Smooth muscle cell (in vitro differentiated cells): ENCODE results near the gene MYO18A. TPM values are rescaled to one million over a fixed set of nuclear protein-coding genes. Genes with fewer than 3 reads are reported as not detected.
"Not testable (repeated sequence)": the region's sequence is repeated elsewhere in the genome, so short reads cannot be mapped to it uniquely, and the experiment has no call there.

Source experiments
- DNase-seq: peaks from one replicate; lab custom pipeline; 2025; ENCODE audit not compliant: unreplicated experiment; lab: John Stamatoyannopoulos, UW
- H2AFZ ChIP-seq: fragments of 200-600 bp; sonication (generic); 2 replicates; pipeline ENCODE4 v1.6.0; 2016; ENCODE audit warnings: antibody characterized with exemption, low read depth, mild to moderate bottlenecking
- H3F3A ChIP-seq: fragments of 200-600 bp; sonication (generic); 2 replicates; pipeline ENCODE4 v1.6.0; 2017; ENCODE audit warnings: antibody characterized with exemption, low read depth
- H3K27ac ChIP-seq: fragments of 200-600 bp; sonication (generic); 2 replicates; pipeline ENCODE4 v1.5.1; 2016; ENCODE audit warnings: low read depth, mild to moderate bottlenecking
- H3K27me3 ChIP-seq: fragments of 200-600 bp; sonication (generic); 2 replicates; pipeline ENCODE4 v1.6.1; 2016; ENCODE audit warnings: low read depth, mild to moderate bottlenecking
- H3K36me3 ChIP-seq: fragments of 200-600 bp; sonication (generic); 2 replicates; pipeline ENCODE4 v1.5.1; 2016; ENCODE audit warnings: low read depth
- H3K4me1 ChIP-seq: fragments of 200-600 bp; sonication (generic); 2 replicates; pipeline ENCODE4 v1.5.1; 2016; ENCODE audit warnings: low read depth
- H3K4me2 ChIP-seq: fragments of 200-600 bp; sonication (generic); 2 replicates; pipeline ENCODE4 v1.6.0; 2016; ENCODE audit warnings: mild to moderate bottlenecking
- H3K4me3 ChIP-seq: fragments of 200-600 bp; sonication (generic); 2 replicates; pipeline ENCODE4 v1.5.1; 2016; ENCODE audit warnings: mild to moderate bottlenecking
- H3K79me2 ChIP-seq: fragments of 200-600 bp; sonication (generic); 2 replicates; pipeline ENCODE4 v1.6.0; 2016; ENCODE audit warnings: low read depth, mild to moderate bottlenecking
- H3K9ac ChIP-seq: fragments of 200-600 bp; sonication (generic); 2 replicates; pipeline ENCODE4 v1.6.0; 2016; ENCODE audit warnings: low read depth
- H3K9me3 ChIP-seq: fragments of 200-600 bp; sonication (generic); replicated peaks from 2 replicates; pipeline ENCODE4 v1.5.1; 2016; ENCODE audit warnings: low read depth
- H4K20me1 ChIP-seq: fragments of 200-600 bp; sonication (generic); 2 replicates; pipeline ENCODE4 v1.6.0; 2016; ENCODE audit warnings: low read depth
- WGBS: methylation state at CpG from one replicate; pipeline ENCODE4 v1.1.7; 2016; ENCODE audit warnings: low lambda C conversion rate; 5-methylcytosine and 5-hydroxymethylcytosine counted together
- polyA plus RNA-seq: library from polyadenylated mRNA; unstranded; fragments of >200 nt; fragmentation: Nextera tagmentation; extraction: Ambion mirVana; gene quantifications from 2 replicates; pipeline ENCODE4 v1.2.1, GENCODE V29; 2016
- total RNA-seq: library from RNA; depleted of rRNA; stranded (reverse); fragments of >200 nt; gene quantifications from 2 replicates; pipeline ENCODE4 v1.2.3, GENCODE V29; 2014
- TF ChIP-seq, protein P1 (sequence below): fragments of 200-600 bp; sonication (generic); IDR thresholded peaks from 2 replicates; pipeline ENCODE4 v1.5.1; 2017; ENCODE audit warnings: borderline replicate concordance, mild to moderate bottlenecking, antibody characterized with exemption; ENCODE audit not compliant: insufficient read depth, poor library complexity, severe bottlenecking

Gene MYO18A
- total and polyA plus RNA-seq, 2 experiments from 2014 or later, result 18.0 to 22.1 TPM

DNA sequence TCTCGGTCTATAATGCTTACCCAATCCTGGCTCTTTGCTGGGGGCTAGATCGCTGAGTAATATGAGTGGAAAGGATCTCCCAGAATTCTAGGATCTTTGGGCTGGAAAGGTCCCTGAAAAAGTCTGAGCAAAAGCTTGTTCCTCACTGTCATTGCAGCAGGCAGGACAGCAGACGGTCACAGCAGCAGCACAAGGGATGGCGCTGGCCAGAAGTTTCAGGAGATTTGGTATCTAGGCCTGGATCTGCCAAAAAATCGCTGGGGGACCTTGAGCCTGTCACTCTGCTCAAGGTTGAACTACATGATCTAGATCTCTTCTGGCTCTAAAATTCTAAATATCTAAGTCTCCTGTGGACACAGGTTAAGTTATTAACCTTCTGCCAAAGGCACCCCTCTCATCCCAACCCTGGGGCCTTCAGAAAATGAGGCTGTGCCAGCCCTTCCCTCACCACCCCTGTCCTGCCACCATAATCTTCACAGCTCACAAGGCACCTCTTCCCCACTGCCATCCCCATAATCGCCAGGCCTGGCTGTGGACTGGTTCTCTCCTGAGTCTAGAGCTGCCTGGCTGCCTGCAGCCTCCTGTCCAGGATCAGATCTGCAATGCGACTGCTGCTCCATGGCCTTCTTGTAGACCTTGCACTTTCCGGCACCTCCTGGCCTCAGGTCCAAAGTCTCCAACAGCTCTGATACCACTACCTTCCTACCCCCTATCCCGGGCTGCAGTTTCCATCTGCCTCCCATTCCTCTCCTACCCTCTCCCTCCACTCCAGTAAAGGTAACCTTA, 10.2 kb downstream of the MYO18A start:
- Histone ChIP-seq H3K9me3 (no peaks in the 10 kb centered on the region), H3K4me3 (no peak overlapping the region), H3K79me2 (peaks cover 24% of the 10 kb centered on the region), H3K4me1 (no peaks in the 10 kb centered on the region), H3K36me3 (no peaks in the 10 kb centered on the region), H2AFZ (no peak overlapping the region), H3K27ac (no peak overlapping the region), H3K4me2 (no peak overlapping the region), H3K9ac (no peak overlapping the region), H3F3A (no peaks in the 10 kb centered on the region), H4K20me1 (peaks cover 28% of the 10 kb centered on the region), H3K27me3 (no peaks in the 10 kb centered on the region)
- TF ChIP-seq, protein P1, sequence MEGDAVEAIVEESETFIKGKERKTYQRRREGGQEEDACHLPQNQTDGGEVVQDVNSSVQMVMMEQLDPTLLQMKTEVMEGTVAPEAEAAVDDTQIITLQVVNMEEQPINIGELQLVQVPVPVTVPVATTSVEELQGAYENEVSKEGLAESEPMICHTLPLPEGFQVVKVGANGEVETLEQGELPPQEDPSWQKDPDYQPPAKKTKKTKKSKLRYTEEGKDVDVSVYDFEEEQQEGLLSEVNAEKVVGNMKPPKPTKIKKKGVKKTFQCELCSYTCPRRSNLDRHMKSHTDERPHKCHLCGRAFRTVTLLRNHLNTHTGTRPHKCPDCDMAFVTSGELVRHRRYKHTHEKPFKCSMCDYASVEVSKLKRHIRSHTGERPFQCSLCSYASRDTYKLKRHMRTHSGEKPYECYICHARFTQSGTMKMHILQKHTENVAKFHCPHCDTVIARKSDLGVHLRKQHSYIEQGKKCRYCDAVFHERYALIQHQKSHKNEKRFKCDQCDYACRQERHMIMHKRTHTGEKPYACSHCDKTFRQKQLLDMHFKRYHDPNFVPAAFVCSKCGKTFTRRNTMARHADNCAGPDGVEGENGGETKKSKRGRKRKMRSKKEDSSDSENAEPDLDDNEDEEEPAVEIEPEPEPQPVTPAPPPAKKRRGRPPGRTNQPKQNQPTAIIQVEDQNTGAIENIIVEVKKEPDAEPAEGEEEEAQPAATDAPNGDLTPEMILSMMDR, result no peak
- DNase-seq, result no peak
- 93% methylated on average over 9 of the region's 9 CpGs for WGBS

DNA sequence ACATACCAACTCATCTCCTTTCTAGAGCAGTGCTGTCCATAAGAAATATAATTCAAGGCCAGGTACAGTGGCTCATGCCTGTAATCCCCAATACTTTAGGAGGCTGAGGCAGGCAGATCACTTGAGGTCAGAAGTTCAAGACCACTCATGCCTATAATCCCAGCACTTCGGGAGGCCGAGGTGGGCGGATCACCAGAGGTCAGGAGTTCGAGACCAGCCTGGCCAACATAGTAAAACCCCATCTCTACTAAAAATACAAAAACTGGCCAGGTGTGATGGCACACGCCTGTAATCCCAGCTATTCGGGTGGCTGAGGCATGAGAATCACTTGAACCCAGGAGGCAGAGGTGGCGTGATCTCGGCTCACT, 11.5 kb downstream of the MYO18A start:
- not testable (repeated sequence) for H3K4me3 ChIP-seq, H3K36me3 ChIP-seq, H3F3A ChIP-seq, H3K27ac ChIP-seq, H3K4me1 ChIP-seq, H3K9ac ChIP-seq, DNase-seq, H3K4me2 ChIP-seq, H3K27me3 ChIP-seq, H3K9me3 ChIP-seq, H2AFZ ChIP-seq
- H4K20me1 ChIP-seq, result peaks cover 40% of the 10 kb centered on the region
- H3K79me2 ChIP-seq, result peaks cover 11% of the 10 kb centered on the region
- WGBS, result 96% methylated on average over 8 of the region's 8 CpGs

DNA sequence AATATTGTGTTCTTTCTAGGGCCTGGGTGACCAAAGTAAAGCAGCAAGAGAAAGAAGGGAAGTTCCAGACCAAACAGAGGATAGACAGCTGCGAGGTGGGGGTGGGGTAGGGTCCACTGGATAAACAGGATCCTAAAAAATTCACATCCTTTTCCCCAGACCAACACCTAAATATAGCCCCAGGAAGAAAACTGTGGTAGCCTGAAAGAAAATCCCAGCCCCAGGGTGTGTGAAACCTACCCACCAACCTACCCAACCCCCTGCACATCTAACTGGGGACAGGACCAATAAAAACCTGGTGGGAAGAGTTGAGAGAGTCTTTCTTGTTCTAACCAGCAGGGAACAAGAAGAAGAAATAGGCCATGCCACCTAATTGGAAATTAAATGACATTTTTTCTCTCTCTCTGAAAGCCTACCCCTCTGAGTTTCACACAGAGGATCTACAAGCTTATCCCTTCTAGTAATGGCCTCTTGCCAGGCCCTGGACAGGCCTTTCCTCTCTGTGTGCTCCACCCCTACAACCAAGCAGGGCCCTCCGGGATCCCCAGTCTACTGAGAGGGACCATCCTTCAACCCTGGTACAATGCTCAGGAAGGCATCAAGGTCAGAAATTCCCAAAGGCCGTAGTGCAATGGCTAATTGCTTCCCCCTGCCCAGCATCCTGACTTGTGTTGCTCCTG, 12.0 kb downstream of the MYO18A start:
- Histone ChIP-seq H3K27me3 (no peaks in the 10 kb centered on the region), H3K36me3 (no peaks in the 10 kb centered on the region), H3K9me3 (no peaks in the 10 kb centered on the region), H3K4me2 (no peak overlapping the region), H3K27ac (no peak overlapping the region), H3K4me1 (no peaks in the 10 kb centered on the region), H4K20me1 (peaks cover 45% of the 10 kb centered on the region), H2AFZ (no peak overlapping the region), H3K9ac (no peak overlapping the region), H3F3A (no peaks in the 10 kb centered on the region), H3K4me3 (no peak overlapping the region), H3K79me2 (peaks cover 8% of the 10 kb centered on the region)
- TF ChIP-seq, protein P1, result no peak
- 85% methylated on average over 3 of the region's 3 CpGs for WGBS
- no peak for DNase-seq

DNA sequence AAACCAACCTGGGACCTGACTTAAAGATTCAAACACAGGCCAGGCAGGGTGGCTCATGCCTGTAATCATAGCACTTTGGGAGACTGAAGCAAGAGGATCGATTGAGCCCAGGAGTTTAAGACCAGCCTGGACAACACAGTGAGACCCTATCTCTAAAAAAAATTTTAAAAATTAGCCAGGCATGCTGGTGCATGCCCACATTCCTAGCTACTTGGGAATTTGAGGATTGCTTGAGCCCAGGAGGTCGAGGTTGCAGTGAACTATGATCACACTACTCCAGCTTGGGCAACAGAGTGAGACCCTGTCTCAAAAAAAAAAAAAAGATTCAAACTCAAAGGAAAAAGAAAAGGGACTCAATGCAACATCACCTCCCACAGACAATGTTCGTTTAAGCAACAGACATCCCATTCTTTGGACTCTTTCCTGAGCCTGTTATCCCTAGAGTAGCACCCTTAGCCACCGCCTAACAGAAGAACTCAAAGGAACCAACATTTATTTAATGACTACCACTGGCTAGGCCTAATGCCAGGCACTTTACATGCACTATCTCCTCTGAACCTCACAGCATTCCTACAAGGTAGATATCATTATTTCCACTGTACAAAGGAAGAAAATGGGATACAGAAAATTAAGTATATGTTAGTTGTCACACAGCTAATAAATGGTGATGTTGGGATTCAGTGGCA, 12.7 kb downstream of the MYO18A start:
- Histone ChIP-seq H3K27me3 (no peaks in the 10 kb centered on the region), H4K20me1 (peaks cover 52% of the 10 kb centered on the region), H3K79me2 (peaks cover 8% of the 10 kb centered on the region), H2AFZ (no peak overlapping the region), H3K4me1 (no peaks in the 10 kb centered on the region), H3K9me3 (no peaks in the 10 kb centered on the region), H3K4me3 (no peak overlapping the region), H3K27ac (no peak overlapping the region), H3K36me3 (no peaks in the 10 kb centered on the region), H3K4me2 (no peak overlapping the region), H3K9ac (no peak overlapping the region), H3F3A (no peaks in the 10 kb centered on the region)
- DNase-seq, result no peak
- 87% methylated on average over 4 of the region's 4 CpGs for WGBS
- TF ChIP-seq, protein P1, result no peak
